Astrocyte (in vitro differentiated cells and primary cell): Measurements from ENCODE around the gene PDZD7. TPM values are rescaled to one million over a fixed set of nuclear protein-coding genes. Genes with fewer than 3 reads are reported as not detected.
"Not testable (repeated sequence)": the region's sequence is repeated elsewhere in the genome, so short reads cannot be mapped to it uniquely, and the experiment has no call there.

Source experiments
- DNase-seq: peaks from one replicate; pipeline ENCODE4 v3.0.0-alpha.2; 2010; ENCODE audit warnings: low read depth
- FAIRE-seq: peaks from 2 replicates; lab custom pipeline; 2011; peaks lifted over from hg19 to GRCh38; lab: Jason Lieb, UNC
- H2AFZ ChIP-seq: 2 replicates; pipeline ENCODE4 v1.6.0; 2012; ENCODE audit warnings: low read depth, low read length, inconsistent platforms
- H3K27ac ChIP-seq: 2 replicates; pipeline ENCODE4 v1.5.1; 2011; ENCODE audit warnings: low read depth, low read length, inconsistent platforms
- H3K27me3 ChIP-seq: 2 replicates; pipeline ENCODE4 v1.6.0; 2011; ENCODE audit warnings: low read length, inconsistent platforms; ENCODE audit not compliant: insufficient read depth
- H3K36me3 ChIP-seq: 2 replicates; pipeline ENCODE4 v1.5.1; 2011; ENCODE audit warnings: low read length, inconsistent platforms; ENCODE audit not compliant: insufficient read depth
- H3K4me1 ChIP-seq: 2 replicates; pipeline ENCODE4 v1.5.1; 2011; ENCODE audit warnings: low read length, inconsistent platforms; ENCODE audit not compliant: insufficient read depth
- H3K4me2 ChIP-seq: 2 replicates; pipeline ENCODE4 v1.6.0; 2012; ENCODE audit warnings: low read length, inconsistent platforms
- H3K4me3 ChIP-seq: 2 replicates; pipeline ENCODE4 v1.5.1; 2011; ENCODE audit warnings: low read depth, mild to moderate bottlenecking, low read length, inconsistent platforms; ENCODE audit not compliant: insufficient read depth
- H3K79me2 ChIP-seq: 2 replicates; pipeline ENCODE4 v1.6.0; 2012; ENCODE audit warnings: mild to moderate bottlenecking, low read length, inconsistent platforms; ENCODE audit not compliant: insufficient read depth
- H3K9ac ChIP-seq: 2 replicates; pipeline ENCODE4 v1.6.0; 2012; ENCODE audit warnings: mild to moderate bottlenecking, low read length, inconsistent platforms
- H3K9me3 ChIP-seq: 2 replicates; pipeline ENCODE4 v1.5.1; 2012; ENCODE audit warnings: low read depth, mild to moderate bottlenecking, low read length, inconsistent platforms; ENCODE audit not compliant: insufficient read depth
- H4K20me1 ChIP-seq: 2 replicates; pipeline ENCODE4 v1.6.0; 2012; ENCODE audit warnings: low read length, inconsistent platforms; ENCODE audit not compliant: insufficient read depth
- H3K27ac Mint-ChIP-seq: one replicate; pipeline ENCODE4 v1.8.0; 2021; ENCODE audit warnings: mild to moderate bottlenecking, mixed read lengths; ENCODE audit not compliant: unreplicated experiment
- H3K27me3 Mint-ChIP-seq: one replicate; pipeline ENCODE4 v1.8.0; 2021; ENCODE audit warnings: low read depth, mixed read lengths; ENCODE audit not compliant: unreplicated experiment
- H3K36me3 Mint-ChIP-seq: one replicate; pipeline ENCODE4 v1.8.0; 2021; ENCODE audit warnings: low read depth, mixed read lengths; ENCODE audit not compliant: unreplicated experiment
- H3K4me1 Mint-ChIP-seq: one replicate; pipeline ENCODE4 v1.8.0; 2021; ENCODE audit warnings: low read depth, mixed read lengths; ENCODE audit not compliant: unreplicated experiment
- H3K4me3 Mint-ChIP-seq: one replicate; pipeline ENCODE4 v1.8.0; 2021; ENCODE audit warnings: mild to moderate bottlenecking, moderate library complexity, mixed read lengths; ENCODE audit not compliant: unreplicated experiment
- H3K9me3 Mint-ChIP-seq: one replicate; pipeline ENCODE4 v1.8.0; 2021; ENCODE audit warnings: mild to moderate bottlenecking, mixed read lengths; ENCODE audit not compliant: unreplicated experiment
- CTCF ChIP-seq: IDR thresholded peaks from 2 replicates; pipeline ENCODE4 v1.5.1; 2011; ENCODE audit warnings: low read depth, mild to moderate bottlenecking, inconsistent platforms, low read length, moderate library complexity; ENCODE audit not compliant: insufficient read depth
- EZH2 ChIP-seq: IDR thresholded peaks from 2 replicates; pipeline ENCODE4 v1.6.1; 2012; ENCODE audit warnings: mild to moderate bottlenecking, low read length, inconsistent platforms; ENCODE audit not compliant: insufficient read depth
- total RNA-seq: library from RNA; stranded (reverse); gene quantifications from 2 replicates; pipeline ENCODE4 v1.2.1, GENCODE V29; 2021

PDZD7 gene
- total RNA-seq, 1 donor from 2014 or later = 4.5 TPM

- no peak overlapping the region for H3K9ac ChIP-seq
- Mint-ChIP-seq H3K27me3 (no peaks in the 10 kb centered on the region), H3K4me3 (no peak overlapping the region), H3K4me1 (peaks cover 13% of the 10 kb centered on the region), H3K27ac (no peak overlapping the region), H3K36me3 (peaks cover 30% of the 10 kb centered on the region), H3K9me3 (no peaks in the 10 kb centered on the region)
- no peak overlapping the region for H3K4me3 ChIP-seq
- no peaks in the 10 kb centered on the region for H3K9me3 ChIP-seq
- DNase-seq (no peak), FAIRE-seq (no peak)
- no peaks in the 10 kb centered on the region for H3K27me3 ChIP-seq
- H2AFZ ChIP-seq = no peak overlapping the region
- H3K36me3 ChIP-seq = peaks cover 49% of the 10 kb centered on the region
- H4K20me1 ChIP-seq = peaks cover 82% of the 10 kb centered on the region
- TF ChIP-seq EZH2 = no peak
- no peak for TF ChIP-seq CTCF
- no peak overlapping the region for H3K4me2 ChIP-seq
- peaks cover 27% of the 10 kb centered on the region for H3K79me2 ChIP-seq
- H3K4me1 ChIP-seq = peaks cover 12% of the 10 kb centered on the region
- H3K27ac ChIP-seq = no peak overlapping the region
These were observed 5.8 kb upstream of the PDZD7 start for GRCh38 chr10:101036726-101037125.

GRCh38 chr10:101035916-101036702 is 5.2 kb upstream of the PDZD7 start:
- Histone ChIP-seq H3K4me1 (peaks cover 17% of the 10 kb centered on the region), H3K4me3 (no peak overlapping the region), H3K9me3 (no peaks in the 10 kb centered on the region), H3K4me2 (no peak overlapping the region), H3K9ac (no peak overlapping the region), H3K27ac (no peak overlapping the region), H3K79me2 (peaks cover 27% of the 10 kb centered on the region), H4K20me1 (peaks cover 82% of the 10 kb centered on the region), H3K27me3 (no peaks in the 10 kb centered on the region), H3K36me3 (peaks cover 49% of the 10 kb centered on the region), H2AFZ (no peak overlapping the region)
- H3K27ac Mint-ChIP-seq = no peak overlapping the region
- FAIRE-seq (no peak), DNase-seq (no peak)
- H3K4me1 Mint-ChIP-seq = peaks cover 12% of the 10 kb centered on the region
- no peaks in the 10 kb centered on the region for H3K9me3 Mint-ChIP-seq
- H3K36me3 Mint-ChIP-seq = peaks cover 29% of the 10 kb centered on the region
- no peak overlapping the region for H3K4me3 Mint-ChIP-seq
- TF ChIP-seq CTCF (no peak), EZH2 (no peak)
- no peaks in the 10 kb centered on the region for H3K27me3 Mint-ChIP-seq

- FAIRE-seq (no peak), DNase-seq (no peak)
- peaks cover 75% of the 10 kb centered on the region for H4K20me1 ChIP-seq
- peaks cover 21% of the 10 kb centered on the region for H3K4me1 ChIP-seq
- H3K79me2 ChIP-seq = peaks cover 27% of the 10 kb centered on the region
- H3K9me3 ChIP-seq = no peaks in the 10 kb centered on the region
- no peak overlapping the region for H3K27ac ChIP-seq
- Mint-ChIP-seq H3K4me1 (peaks cover 10% of the 10 kb centered on the region), H3K36me3 (peaks cover 26% of the 10 kb centered on the region), H3K9me3 (no peaks in the 10 kb centered on the region), H3K27me3 (no peaks in the 10 kb centered on the region), H3K4me3 (no peak overlapping the region), H3K27ac (no peak overlapping the region)
- no peaks in the 10 kb centered on the region for H3K27me3 ChIP-seq
- H3K36me3 ChIP-seq = peaks cover 48% of the 10 kb centered on the region
- no peak overlapping the region for H3K4me3 ChIP-seq
- TF ChIP-seq EZH2 (no peak), CTCF (no peak)
- no peak overlapping the region for H3K9ac ChIP-seq
- H3K4me2 ChIP-seq = no peak overlapping the region
- H2AFZ ChIP-seq = no peak overlapping the region
These were observed 4.4 kb upstream of the PDZD7 start for GRCh38 chr10:101035314-101035713.

DNA sequence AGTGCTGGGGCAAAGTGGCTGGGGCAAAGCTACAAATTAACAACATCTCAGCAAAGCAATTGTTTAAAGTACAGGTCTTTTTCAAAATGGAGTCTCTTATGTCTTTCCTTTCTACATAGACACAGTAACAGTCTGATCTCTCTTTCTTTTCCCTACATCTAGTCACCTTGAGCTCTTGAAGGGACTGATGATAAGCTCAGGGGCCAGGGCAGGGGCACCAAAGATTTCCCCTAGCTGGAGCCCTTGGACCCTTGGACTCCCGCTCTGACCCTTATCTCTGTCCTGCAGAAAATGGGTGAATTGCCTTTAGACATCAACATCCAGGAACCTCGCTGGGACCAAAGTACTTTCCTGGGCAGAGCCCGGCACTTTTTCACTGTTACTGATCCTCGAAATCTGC is 3.5 kb upstream of the PDZD7 start:
- not testable (repeated sequence) for H3K27me3 ChIP-seq, H3K9me3 ChIP-seq, DNase-seq, FAIRE-seq, H3K27ac Mint-ChIP-seq, H2AFZ ChIP-seq, H3K27me3 Mint-ChIP-seq, H3K27ac ChIP-seq, H3K9me3 Mint-ChIP-seq, H3K4me2 ChIP-seq, H3K4me3 ChIP-seq, H3K9ac ChIP-seq
- H3K36me3 Mint-ChIP-seq = peaks cover 26% of the 10 kb centered on the region
- H3K4me1 Mint-ChIP-seq = peaks cover 10% of the 10 kb centered on the region
- Histone ChIP-seq H3K36me3 (peaks cover 41% of the 10 kb centered on the region), H3K79me2 (peaks cover 27% of the 10 kb centered on the region), H3K4me1 (peaks cover 25% of the 10 kb centered on the region), H4K20me1 (peaks cover 66% of the 10 kb centered on the region)
- peak overlapping the region; percentile 14 for H3K4me3 Mint-ChIP-seq
